GM18858 (cell line): Measurements from ENCODE around the gene UBXN6.

ENCODE experiments used
- ATAC-seq: cut with Tn5 transposase; IDR thresholded peaks from one replicate; pipeline ENCODE4 v1.9.1; 2021; ENCODE audit not compliant: unreplicated experiment

Gene UBXN6

GRCh38 chr19:4413588-4413987 lies 44.0 kb downstream of the UBXN6 start:
- ATAC-seq = no peak

DNA sequence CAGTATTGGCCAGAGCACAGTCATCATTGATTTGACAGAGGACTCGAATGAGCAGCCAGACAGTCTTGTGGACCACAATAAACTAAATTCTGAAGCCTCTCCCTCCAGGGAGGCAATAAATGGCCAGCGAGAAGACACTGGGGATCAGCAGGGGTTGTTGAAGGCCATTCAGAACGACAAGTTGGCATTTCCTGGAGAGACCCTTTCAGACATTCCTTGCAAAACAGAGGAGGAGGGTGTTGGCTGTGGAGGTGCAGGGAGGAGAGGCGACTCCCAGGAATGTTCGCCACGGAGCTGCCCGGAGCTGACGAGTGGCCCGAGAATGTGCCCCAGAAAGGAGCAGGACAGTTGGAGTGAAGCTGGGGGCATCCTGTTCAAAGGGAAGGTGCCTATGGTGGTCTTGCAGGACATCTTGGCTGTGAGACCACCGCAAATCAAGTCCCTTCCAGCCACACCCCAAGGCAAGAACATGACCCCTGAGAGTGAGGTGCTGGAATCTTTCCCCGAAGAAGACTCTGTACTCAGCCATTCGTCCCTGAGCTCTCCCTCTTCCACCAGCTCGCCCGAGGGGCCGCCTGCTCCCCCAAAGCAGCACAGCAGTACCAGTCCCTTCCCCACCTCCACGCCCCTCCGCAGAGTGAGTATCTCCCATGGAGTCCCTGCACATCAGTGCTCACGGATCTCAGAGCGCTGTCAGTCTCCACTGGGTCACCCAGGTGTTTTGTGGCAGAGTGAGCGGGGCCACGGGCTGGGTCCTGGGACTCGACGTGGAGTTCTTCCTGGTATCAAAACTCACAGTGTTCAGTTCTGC lies 48.3 kb downstream of the UBXN6 start:
- ATAC-seq = no peak

DNA sequence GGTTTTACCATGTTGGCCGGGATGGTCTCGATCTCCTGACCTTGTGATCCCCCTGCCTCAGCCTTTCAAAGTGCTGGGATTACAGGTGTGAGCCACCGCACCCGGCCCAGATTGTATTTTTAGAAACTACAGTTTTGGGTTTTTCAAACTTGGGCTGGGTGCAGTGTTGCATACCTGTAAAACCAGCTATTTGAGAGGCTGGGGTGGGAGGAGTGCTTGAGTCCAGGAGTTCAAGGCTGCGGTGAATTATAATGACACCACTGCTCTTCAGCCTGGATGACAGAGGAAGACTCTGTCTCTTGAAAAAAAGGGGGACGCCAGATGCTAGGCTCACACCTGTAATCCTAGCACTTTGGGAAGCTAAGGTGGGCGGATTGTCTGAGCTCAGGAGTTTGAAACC lies 51.0 kb downstream of the UBXN6 start:
- ATAC-seq = no peak

GRCh38 chr19:4405977-4406376 lies 51.6 kb downstream of the UBXN6 start:
- ATAC-seq = no peak

DNA sequence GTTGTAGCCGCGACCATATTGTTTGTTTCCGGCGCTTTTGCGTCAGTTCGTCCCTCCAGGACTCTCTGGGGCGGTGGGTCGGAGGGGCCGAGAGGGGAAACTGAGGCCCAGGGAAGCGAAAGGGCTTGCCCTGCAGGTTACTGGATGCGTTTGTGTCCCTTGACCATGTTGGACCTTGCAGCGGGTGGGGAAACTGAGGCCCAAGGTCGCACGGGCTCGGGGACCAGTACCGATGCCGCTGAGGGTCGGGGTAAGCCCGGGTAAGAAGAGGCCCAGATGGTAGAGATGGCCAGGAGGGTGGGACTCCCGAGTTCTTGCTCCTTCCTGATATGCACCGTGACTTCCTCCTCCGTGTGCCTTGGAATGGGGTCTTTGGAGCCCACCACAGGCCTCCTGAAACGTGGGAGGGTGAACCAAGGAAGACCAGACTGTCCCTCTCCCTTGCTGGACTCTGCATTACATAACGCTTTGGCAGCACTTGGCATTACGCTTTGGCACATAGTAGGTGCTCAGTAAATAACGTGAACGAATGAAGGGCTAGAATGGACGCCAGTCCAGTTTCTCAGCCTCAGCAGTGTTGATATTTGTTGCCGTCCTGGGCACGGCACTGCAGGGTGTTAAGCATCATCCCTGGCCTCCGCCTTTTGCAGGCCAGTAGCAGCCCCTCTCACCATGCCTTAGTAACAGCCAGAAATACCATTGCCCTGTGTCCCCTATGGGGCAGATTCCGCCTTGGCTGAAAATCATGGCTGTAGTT lies 54.4 kb downstream of the UBXN6 start:
- no peak for ATAC-seq

- peak; percentile 76 for ATAC-seq
Measured at GRCh38 chr19:4402171-4403004, 55.2 kb downstream of the UBXN6 start, which contains the start of gene CHAF1A. Gene CHAF1A (plus strand): TSS chr19:4402640. CDS start chr19:4402763, 123 bp downstream.

- ATAC-seq = no peak
Measured at GRCh38 chr19:4401769-4402170, 55.8 kb downstream of the UBXN6 start.

- peak; percentile 43 for ATAC-seq
Measured at GRCh38 chr19:4400135-4400936, 57.3 kb downstream of the UBXN6 start, which contains the start of gene SH3GL1. Gene SH3GL1 (minus strand): TSS chr19:4400547. CDS start chr19:4400368, 179 bp downstream.

- ATAC-seq = no peak
Measured at GRCh38 chr19:4399812-4400134, 57.8 kb downstream of the UBXN6 start.

- ATAC-seq = no peak
Measured at GRCh38 chr19:4396949-4397783, 60.4 kb downstream of the UBXN6 start.
